Measurements from ENCODE around the gene DUSP5.
A peak's percentile ranks its signal among the peaks of the same experiment; 100 is the strongest.
"Not testable (repeated sequence)": the region's sequence is repeated elsewhere in the genome, so short reads cannot be mapped to it uniquely, and the experiment has no call there.

Gene DUSP5

GRCh38 chr10:110523736-110524135, 26.0 kb downstream of the DUSP5 start:
- no peak for DNase-seq

- no peak for DNase-seq
Observed at GRCh38 chr10:110524179-110524858, 26.6 kb downstream of the DUSP5 start.

GRCh38 chr10:110524859-110525232, 27.1 kb downstream of the DUSP5 start:
- no peak for DNase-seq

GRCh38 chr10:110525349-110526260, 27.9 kb downstream of the DUSP5 start:
- no peak for DNase-seq

- no peak for DNase-seq
Observed at GRCh38 chr10:110527731-110528171, 30.0 kb downstream of the DUSP5 start.

GRCh38 chr10:110528224-110528996, 30.7 kb downstream of the DUSP5 start:
- DNase-seq: no peak

GRCh38 chr10:110528997-110529524, 31.4 kb downstream of the DUSP5 start:
- not testable (repeated sequence) for DNase-seq

- no peak for DNase-seq
Observed at GRCh38 chr10:110529596-110530011, 31.9 kb downstream of the DUSP5 start.

- peak in 1 of 2 experiments; percentile 30 for DNase-seq
Observed at GRCh38 chr10:110530131-110530831, 32.6 kb downstream of the DUSP5 start.

- DNase-seq: no peak
Observed at GRCh38 chr10:110531687-110532086, 34.0 kb downstream of the DUSP5 start.

GRCh38 chr10:110532628-110533027, 34.9 kb downstream of the DUSP5 start:
- not testable (repeated sequence) for DNase-seq

- DNase-seq: no peak
Observed at GRCh38 chr10:110533149-110533548, 35.4 kb downstream of the DUSP5 start.

- no peak for DNase-seq
Observed at GRCh38 chr10:110534571-110534970, 36.9 kb downstream of the DUSP5 start.

GRCh38 chr10:110535958-110536891, 38.5 kb downstream of the DUSP5 start:
- DNase-seq: no peak

- DNase-seq: no peak
Observed at GRCh38 chr10:110539091-110539490, 41.4 kb downstream of the DUSP5 start.

GRCh38 chr10:110540031-110540430, 42.3 kb downstream of the DUSP5 start:
- no peak for DNase-seq

- DNase-seq: no peak
Observed at GRCh38 chr10:110544958-110545537, 47.3 kb downstream of the DUSP5 start.

- no peak for DNase-seq
Observed at GRCh38 chr10:110546077-110546476, 48.4 kb downstream of the DUSP5 start.

- no peak for DNase-seq
Observed at GRCh38 chr10:110546499-110547110, 48.9 kb downstream of the DUSP5 start.

- DNase-seq: peak in 1 of 2 experiments; percentile 45
Observed at GRCh38 chr10:110547139-110547761, 49.5 kb downstream of the DUSP5 start.
